Stimulated activated CD4-positive, alpha-beta T cell treated with anti-CD3 and anti-CD28 coated beads, Interleukin-15, amount 100 ng/mL, for 24 hours (primary cell): ENCODE results near the gene TRIO.
"Not testable (repeated sequence)": the region's sequence is repeated elsewhere in the genome, so short reads cannot be mapped to it uniquely, and the experiment has no call there.

Source experiments
- DNase-seq: peaks from one replicate; pipeline ENCODE4 v3.0.0-alpha.2; 2020

TRIO gene

DNA sequence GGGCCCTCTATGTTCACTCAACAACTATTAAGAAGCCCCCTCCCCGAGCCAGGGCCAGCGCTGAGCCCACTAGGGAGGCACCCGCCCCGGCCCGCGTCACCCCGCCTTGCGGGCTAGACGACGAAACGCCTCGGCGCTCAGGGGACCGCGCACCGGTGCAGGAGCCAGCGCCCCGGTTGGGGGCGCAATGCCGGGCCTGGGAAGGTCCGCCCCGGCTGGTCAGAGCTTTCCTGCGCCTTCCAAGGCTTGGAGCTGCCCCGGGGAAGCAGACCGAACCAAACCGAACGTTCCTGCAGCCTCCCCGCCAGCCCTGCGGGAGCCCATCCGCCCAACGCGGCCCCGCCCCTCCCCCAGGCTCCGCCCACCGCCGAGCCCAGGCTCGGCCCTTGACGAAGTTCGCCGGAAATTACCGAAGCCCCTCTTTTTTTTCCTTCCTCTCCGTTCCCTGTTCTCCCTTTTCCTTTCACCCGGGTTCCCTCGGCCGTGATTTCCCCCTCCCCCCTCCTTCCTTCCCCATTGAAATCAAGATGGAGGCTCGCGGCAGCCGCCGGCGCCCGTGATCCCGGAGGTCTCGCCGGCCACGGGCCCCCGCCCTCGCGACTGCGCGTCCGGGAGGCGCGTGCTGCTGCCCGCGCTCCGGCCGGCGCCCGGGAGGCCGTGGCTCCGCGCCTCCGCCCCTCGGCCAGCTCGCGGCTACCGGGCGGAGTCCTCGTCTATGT is at the start of gene TRIO:
Gene TRIO (plus strand): TSS at position 516 of the 719 bp plus-strand sequence. CDS start 384 bp downstream, outside the sequence.
- DNase-seq: peak; percentile 88

DNA sequence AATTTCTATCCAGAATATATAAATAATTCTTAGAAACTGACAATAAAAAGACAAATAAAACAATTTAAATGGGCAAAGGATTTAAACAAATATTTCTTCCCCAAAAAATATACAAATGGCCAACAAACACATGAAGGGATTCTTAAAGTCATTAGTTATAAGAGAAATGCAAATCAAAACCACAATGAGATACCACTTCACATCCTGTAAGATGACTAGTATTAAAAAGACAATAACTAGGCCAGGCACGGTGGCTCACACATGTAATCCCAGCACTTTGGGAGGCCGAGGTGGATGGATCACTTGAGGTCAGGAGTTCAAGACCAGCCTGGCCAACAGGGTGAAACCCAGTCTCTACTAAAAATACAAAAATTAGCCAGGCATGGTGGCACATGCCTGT is 45.8 kb upstream of the TRIO start:
- DNase-seq: not testable (repeated sequence)

DNA sequence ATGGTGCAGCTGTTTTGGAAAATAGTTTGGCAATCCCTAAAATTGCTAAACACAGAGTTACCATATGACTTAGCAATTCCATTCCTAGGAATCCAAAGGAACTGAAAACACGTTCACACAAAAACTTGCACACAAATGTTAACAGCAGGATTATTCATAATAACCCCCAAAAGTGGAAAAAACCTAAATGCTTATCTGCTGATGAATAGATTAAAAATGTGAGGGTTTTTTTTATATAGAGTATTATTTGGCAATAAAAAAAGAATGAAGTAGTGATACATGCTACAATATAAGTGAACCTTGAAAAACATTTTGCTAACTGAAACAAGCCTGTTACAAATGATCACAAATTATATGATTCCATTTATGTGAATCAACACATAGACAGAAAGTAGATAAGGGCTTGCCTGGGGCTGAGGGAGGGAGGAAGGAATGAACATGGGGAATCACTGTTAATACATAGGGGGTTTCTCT is 45.1 kb upstream of the TRIO start:
- no peak for DNase-seq

- no peak for DNase-seq
These were observed 42.9 kb upstream of the TRIO start for GRCh38 chr5:14100281-14100680.

DNA sequence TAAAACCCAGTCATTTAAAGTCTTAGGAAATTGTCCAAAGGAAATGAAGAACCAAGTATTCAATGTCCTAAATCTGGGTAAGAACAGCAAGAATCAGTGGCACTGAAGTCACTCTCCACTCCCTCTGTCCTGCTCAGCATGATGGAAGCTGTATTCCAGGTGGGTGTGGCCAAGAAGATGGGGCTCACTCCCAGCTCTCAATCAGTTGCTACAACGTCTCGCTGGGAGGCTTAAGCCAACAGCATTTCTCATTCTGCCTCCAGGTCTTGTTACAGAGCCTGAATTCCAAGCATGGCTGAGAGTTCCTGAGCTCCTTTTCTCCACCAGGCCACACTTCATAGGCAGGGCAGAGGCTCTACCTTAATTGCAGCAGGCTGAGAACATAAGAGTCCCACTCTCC is 41.2 kb upstream of the TRIO start:
- no peak for DNase-seq

DNA sequence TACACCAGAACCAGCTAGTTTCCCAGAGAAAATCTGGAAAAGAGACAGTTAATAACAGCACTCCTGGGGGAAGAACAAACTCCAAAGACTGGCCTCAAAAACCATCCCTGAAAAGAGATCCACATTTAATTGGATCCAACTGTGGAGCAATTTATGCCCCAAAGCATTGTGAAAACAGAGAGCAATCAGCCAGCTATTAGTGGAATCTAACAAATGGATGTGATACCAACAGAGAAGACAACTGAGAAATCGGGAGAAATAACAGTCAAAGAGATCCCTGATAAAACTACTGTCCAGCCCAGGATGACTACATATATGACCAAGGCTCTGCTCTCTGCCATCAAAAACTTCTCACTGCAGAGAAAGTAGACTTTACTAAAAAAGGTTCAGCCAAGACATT is 40.5 kb upstream of the TRIO start:
- no peak for DNase-seq

DNA sequence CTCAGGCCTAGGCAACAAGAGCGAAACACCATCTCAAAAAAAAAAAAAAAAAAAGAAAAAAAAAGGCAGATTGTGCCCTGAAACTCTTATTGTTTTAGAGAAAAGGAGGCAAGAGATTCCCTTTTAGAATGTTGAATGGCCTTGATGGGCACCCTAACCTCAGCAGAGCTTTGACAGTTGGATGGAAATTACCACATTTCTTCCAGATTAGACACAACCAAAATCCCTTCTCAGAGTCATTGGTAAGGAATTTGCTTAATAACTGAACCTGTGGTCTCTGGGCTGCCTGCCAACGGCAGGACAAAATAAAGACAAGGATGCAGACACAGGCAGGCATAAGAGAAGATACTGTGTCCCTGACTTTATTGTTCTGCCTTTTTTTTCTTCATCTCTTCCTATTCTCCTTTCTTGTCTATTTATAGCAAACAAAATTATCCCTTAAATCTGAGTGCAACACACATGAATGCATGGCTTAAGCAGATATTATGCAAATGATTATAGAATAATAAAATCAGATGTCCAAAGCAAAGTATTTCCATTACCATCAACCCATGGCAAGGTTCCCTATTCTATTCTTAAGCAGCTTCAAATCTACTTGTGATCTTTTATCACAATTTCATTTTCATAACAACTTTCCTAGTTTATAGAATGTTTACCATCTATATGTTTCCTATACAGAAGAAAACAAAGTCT is 37.3 kb upstream of the TRIO start:
- no peak for DNase-seq

DNA sequence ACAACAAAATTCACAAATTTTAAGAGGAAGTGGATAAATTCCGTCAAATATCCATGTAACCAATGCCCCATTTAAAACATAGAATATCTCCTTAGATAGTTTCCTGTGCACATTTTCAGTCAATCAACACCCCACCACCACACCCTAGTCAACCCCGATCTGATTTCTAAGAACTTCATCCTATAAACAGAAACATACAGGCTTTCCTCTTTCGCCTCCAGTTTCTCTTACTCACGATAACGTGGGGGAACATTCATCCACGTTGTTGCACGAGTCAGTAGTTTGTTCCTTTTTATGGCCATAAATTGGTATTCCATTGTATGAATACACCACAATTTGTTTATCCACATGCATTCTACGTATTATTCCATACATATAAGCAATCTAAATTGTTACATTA is 35.6 kb upstream of the TRIO start:
- no peak for DNase-seq

- DNase-seq: peak; percentile 15
These were observed 34.8 kb upstream of the TRIO start for GRCh38 chr5:14108170-14108996.

DNA sequence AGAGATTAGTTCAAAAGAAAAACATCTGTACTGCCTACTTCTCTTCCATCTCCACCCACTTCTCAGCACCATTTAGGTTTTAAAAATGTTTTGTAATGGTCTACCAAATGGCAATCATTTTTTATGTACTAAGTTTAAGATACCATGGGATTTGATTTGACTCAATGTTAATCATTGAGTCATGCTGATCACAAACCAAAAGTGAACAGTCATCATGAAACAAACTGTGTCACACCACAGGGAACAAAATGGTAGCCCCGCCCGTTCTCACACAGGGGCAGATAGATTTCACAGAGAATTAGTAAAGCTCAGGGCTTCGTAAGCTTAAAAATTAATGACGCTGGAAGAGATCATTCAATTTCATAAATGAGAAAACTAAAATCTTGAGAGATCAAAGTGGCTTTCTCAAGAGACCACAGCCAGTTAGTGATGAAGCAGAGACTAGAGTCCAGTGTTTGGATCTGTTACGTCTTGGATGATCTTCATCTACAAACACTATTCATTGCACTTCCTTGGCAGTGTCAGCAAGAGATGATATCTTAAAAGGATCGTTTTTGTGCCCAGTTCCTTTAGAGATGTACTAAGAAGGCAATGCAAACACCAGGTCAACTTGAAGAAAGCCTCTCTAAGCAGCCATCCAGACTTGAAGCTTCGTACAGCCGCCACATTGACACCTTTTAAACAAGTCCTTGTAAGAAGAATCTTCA is 33.9 kb upstream of the TRIO start:
- DNase-seq: peak; percentile 57

DNA sequence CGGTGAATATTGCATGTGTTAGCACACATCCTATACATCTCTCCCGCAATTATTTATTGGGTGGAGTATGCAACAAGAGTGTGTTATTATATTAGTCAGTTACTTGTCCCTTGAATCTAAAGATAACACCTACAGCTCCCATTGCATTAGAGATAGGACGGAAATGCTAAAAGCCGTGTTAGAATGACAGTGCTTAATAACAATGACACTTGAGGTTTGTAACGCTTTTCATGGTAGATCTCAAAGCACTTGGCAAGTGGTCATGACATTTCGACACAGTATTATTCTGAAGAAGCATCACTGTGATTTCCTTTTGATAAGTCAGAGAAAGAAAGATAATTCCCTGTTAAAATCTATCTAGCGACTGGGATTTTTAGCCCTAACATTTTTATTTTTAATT is 33.4 kb upstream of the TRIO start:
- no peak for DNase-seq

DNA sequence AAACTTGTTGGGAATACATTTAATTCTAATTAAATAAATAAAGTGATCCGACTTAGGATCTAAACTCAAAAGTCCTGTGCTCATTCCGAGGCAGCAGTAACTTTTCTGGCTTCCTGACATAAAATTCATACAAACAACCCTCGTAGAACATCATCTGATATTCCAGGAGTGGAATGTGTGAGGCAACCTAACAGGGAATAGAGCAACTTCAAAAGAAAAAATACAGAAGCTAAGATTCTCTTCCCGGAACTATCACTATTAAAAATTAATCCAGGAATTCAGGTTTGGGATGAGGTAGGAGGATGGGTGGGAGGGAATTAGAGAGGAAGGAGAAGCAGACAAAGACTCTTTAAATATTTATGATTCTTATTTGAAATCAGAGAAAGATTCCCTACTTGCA is 32.9 kb upstream of the TRIO start:
- DNase-seq: no peak

GRCh38 chr5:14110680-14111079 is 32.5 kb upstream of the TRIO start:
- DNase-seq: no peak

- no peak for DNase-seq
These were observed 30.0 kb upstream of the TRIO start for GRCh38 chr5:14112998-14113652.

DNA sequence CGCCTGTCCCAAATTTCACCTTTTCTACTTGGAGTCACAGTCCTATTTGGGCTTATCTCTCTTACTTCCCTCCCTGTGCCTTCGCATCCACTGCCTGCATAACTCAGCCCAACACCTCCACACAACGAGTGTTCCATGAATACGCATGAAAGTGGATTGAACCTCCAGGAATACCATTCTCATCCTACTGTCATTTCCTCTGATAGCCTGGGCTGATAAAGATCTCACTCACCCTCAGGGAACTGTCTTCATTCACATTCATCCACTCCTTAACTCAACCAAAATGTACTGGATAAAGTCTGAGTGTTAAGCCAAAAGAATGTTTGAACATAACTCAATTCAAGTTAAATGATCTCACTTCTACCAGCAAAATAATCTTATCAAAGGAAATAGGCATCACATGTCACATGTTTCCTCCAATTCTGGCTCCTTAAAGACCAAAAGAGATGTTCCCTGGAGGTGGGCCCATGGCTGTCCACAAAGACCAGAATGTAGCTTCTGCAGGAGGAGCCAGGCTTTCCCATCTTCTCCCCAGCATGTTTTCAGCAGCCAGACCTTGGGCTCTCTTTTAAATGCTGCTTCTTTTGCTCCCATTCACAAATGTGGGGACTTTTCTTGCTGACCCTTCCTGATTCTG is 28.4 kb upstream of the TRIO start:
- no peak for DNase-seq

DNA sequence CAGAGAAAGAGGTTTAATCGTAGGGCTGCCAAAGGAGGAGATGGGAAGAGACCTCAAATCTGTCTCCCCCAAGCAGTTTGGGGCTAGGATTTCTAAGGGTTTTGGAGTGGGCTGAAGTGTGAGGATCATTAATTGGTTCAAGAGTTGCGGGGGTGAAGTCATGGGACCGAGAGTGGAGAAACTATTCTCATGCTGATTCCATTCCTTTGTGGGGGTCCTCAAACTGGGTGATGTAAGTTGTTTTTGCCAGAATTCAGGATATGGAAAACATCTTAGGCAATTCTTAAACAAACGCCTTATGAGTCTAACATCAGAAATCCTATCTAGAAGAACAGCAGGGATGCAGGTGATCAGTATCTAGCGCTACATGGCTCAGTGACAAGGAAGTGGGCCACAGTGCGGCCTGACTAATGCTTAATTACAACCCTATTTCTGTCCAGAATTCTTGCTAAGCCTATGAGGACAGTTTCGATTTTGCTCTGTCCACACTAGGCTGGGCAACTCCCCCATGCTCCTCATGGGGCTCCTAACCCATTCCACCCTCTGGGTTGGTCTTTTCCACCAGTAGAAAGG is 27.7 kb upstream of the TRIO start:
- DNase-seq: no peak

- no peak for DNase-seq
These were observed 24.4 kb upstream of the TRIO start for GRCh38 chr5:14118551-14119320.

GRCh38 chr5:14120176-14120575 is 23.0 kb upstream of the TRIO start:
- DNase-seq: no peak

DNA sequence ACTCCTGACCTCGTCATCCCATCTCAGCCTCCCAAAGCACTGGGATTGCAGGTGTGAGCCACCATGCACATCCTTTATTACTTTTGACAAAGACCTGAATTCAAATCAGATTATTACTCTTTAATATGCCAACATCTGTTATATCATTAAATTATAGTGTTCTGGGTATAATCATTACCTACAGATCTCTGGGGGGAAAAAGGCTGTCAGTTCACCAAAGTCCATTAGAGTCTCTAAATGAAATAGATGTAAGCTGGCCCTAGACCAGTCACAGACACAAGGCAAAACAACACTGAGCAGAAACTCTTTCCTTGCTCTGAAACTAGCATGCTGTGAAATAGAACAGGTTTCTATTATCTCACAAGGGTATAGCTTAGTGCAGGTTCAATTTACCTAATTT is 21.6 kb upstream of the TRIO start:
- no peak for DNase-seq

GRCh38 chr5:14122089-14122488 is 21.1 kb upstream of the TRIO start:
- DNase-seq: no peak

- DNase-seq: no peak
These were observed 19.6 kb upstream of the TRIO start for GRCh38 chr5:14123551-14123950.
